ENCODE measurements around the gene NEURL4. TPM values are rescaled to one million over a fixed set of nuclear protein-coding genes. Genes with fewer than 3 reads are reported as not detected.
"Not testable (repeated sequence)": the region's sequence is repeated elsewhere in the genome, so short reads cannot be mapped to it uniquely, and the experiment has no call there.

The NEURL4 gene
- total RNA-seq, 2 experiments from 2014 or later = 34.7 to 38.1 TPM

- ChIA-PET CTCF (interaction anchor here (1.0 to 4.2 kb wide), 3 partner anchors 11 to 219 kb away, joined by 3 to 19 read pairs (median 4); partner anchors contain the start of gene NEURL4), POLR2A (no interaction called here)
- peaks cover 65% of the 10 kb centered on the region for H3K36me3 Mint-ChIP-seq (ENCODE audit: low read depth)
- no peaks in the 10 kb centered on the region for H3K9me3 Mint-ChIP-seq
- no peak overlapping the region for H3K27ac Mint-ChIP-seq
- no peaks in the 10 kb centered on the region for H3K27me3 Mint-ChIP-seq
- no peak overlapping the region for H3K4me3 Mint-ChIP-seq
- H3K4me1 Mint-ChIP-seq = peaks cover 41% of the 10 kb centered on the region
- DNase-seq = no peak
Measured at GRCh38 chr17:7341842-7342241, 12.7 kb upstream of the NEURL4 start.

GRCh38 chr17:7340179-7340578 is 11.0 kb upstream of the NEURL4 start:
- H3K4me1 Mint-ChIP-seq = peaks cover 48% of the 10 kb centered on the region
- H3K9me3 Mint-ChIP-seq = no peaks in the 10 kb centered on the region
- POLR2A ChIA-PET = no interaction called here
- DNase-seq = no peak
- H3K36me3 Mint-ChIP-seq (ENCODE audit: low read depth) = peaks cover 55% of the 10 kb centered on the region
- no peak overlapping the region for H3K27ac Mint-ChIP-seq
- no peaks in the 10 kb centered on the region for H3K27me3 Mint-ChIP-seq
- CTCF ChIA-PET = interaction anchor here (1.5 kb wide), 2 partner anchors 11 to 97 kb away, joined by 3 to 4 read pairs; no protein-coding TSS in a partner anchor
- no peak overlapping the region for H3K4me3 Mint-ChIP-seq

GRCh38 chr17:7337600-7337999 is 8.5 kb upstream of the NEURL4 start:
- H3K4me3 Mint-ChIP-seq = peak overlapping the region; percentile 91
- H3K27me3 Mint-ChIP-seq, DNase-seq, POLR2A ChIA-PET, H3K9me3 Mint-ChIP-seq: not testable (repeated sequence)
- peak overlapping the region; percentile 97 for H3K27ac Mint-ChIP-seq
- peaks cover 60% of the 10 kb centered on the region for H3K4me1 Mint-ChIP-seq
- H3K36me3 Mint-ChIP-seq (ENCODE audit: low read depth) = peaks cover 39% of the 10 kb centered on the region
- CTCF ChIA-PET = interaction anchor here (0.6 to 3.7 kb wide), 14 partner anchors 11 to 351 kb away, joined by 3 to 29 read pairs (median 4); partner anchors contain the start of genes GPS2, KCTD11, TMEM95 and WRAP53

GRCh38 chr17:7336240-7337175 is 7.4 kb upstream of the NEURL4 start, which contains the start of gene ACAP1:
Gene ACAP1 (plus strand): TSS chr17:7336529. CDS start chr17:7336735, 206 bp downstream.
- peak; percentile 94 for DNase-seq
- Mint-ChIP-seq H3K4me3 (peak within 1 kb of the TSS; percentile 91), H3K27me3 (no peaks in the 10 kb centered on the region), H3K27ac (peak within 1 kb of the TSS; percentile 97), H3K36me3 (ENCODE audit: low read depth) (peaks cover 30% of the 10 kb centered on the region), H3K4me1 (peaks cover 66% of the 10 kb centered on the region), H3K9me3 (no peaks in the 10 kb centered on the region)
- ChIA-PET POLR2A (interaction anchor here (0.6 to 1.2 kb wide), 7 partner anchors 11 to 870 kb away, joined by 3 to 5 read pairs (median 3); no protein-coding TSS in a partner anchor), CTCF (interaction anchor here (0.7 to 3.7 kb wide), 17 partner anchors 10 to 352 kb away, joined by 3 to 29 read pairs (median 4); partner anchors contain the start of genes GPS2, KCTD11, TMEM95 and WRAP53)

- H3K27me3 Mint-ChIP-seq, H3K9me3 Mint-ChIP-seq, DNase-seq: not testable (repeated sequence)
- POLR2A ChIA-PET = interaction anchor here (0.7 to 1.1 kb wide), 3 partner anchors 15 to 238 kb away, joined by 3 to 5 read pairs (median 4); no protein-coding TSS in a partner anchor
- CTCF ChIA-PET = interaction anchor here (0.7 to 3.7 kb wide), 11 partner anchors 9 to 225 kb away, joined by 3 to 29 read pairs (median 6); partner anchors contain the start of genes KCTD11 and TMEM95
- Mint-ChIP-seq H3K4me1 (peaks cover 66% of the 10 kb centered on the region), H3K4me3 (peak overlapping the region; percentile 91), H3K36me3 (ENCODE audit: low read depth) (peaks cover 27% of the 10 kb centered on the region), H3K27ac (peak overlapping the region; percentile 97)
Measured at GRCh38 chr17:7335765-7336164, 6.6 kb upstream of the NEURL4 start.

- CTCF ChIA-PET = interaction anchor here (0.9 to 3.4 kb wide), 7 partner anchors 10 to 225 kb away, joined by 3 to 29 read pairs (median 5); partner anchors contain the start of genes KCTD11 and TMEM95
- peak overlapping the region; percentile 97 for H3K27ac Mint-ChIP-seq
- peaks cover 66% of the 10 kb centered on the region for H3K4me1 Mint-ChIP-seq
- peak overlapping the region; percentile 91 for H3K4me3 Mint-ChIP-seq
- DNase-seq = no peak
- H3K27me3 Mint-ChIP-seq = no peaks in the 10 kb centered on the region
- no peaks in the 10 kb centered on the region for H3K9me3 Mint-ChIP-seq
- H3K36me3 Mint-ChIP-seq (ENCODE audit: low read depth) = peaks cover 23% of the 10 kb centered on the region
- POLR2A ChIA-PET = no interaction called here
Measured at GRCh38 chr17:7334938-7335538, 5.9 kb upstream of the NEURL4 start.

- Mint-ChIP-seq H3K27ac (peak overlapping the region; percentile 91), H3K4me1 (peaks cover 68% of the 10 kb centered on the region), H3K4me3 (peak overlapping the region; percentile 53)
- H3K9me3 Mint-ChIP-seq; H3K36me3 Mint-ChIP-seq (ENCODE audit: low read depth); H3K27me3 Mint-ChIP-seq; POLR2A ChIA-PET: not testable (repeated sequence)
- DNase-seq = peak; percentile 61
- CTCF ChIA-PET = interaction anchor here (0.8 to 4.7 kb wide), 2 partner anchors 12 to 23 kb away, joined by 3 to 19 read pairs; no protein-coding TSS in a partner anchor
Measured at GRCh38 chr17:7332600-7333069, 3.5 kb upstream of the NEURL4 start.

- H3K4me3 Mint-ChIP-seq = peak overlapping the region; percentile 53
- no peaks in the 10 kb centered on the region for H3K9me3 Mint-ChIP-seq
- H3K27me3 Mint-ChIP-seq = no peaks in the 10 kb centered on the region
- peaks cover 68% of the 10 kb centered on the region for H3K4me1 Mint-ChIP-seq
- ChIA-PET POLR2A (no interaction called here), CTCF (interaction anchor here (0.8 to 4.7 kb wide), 3 partner anchors 12 to 104 kb away, joined by 3 to 19 read pairs (median 10); partner anchors contain the start of gene TMEM102)
- H3K27ac Mint-ChIP-seq = peak overlapping the region; percentile 91
- peaks cover 3% of the 10 kb centered on the region for H3K36me3 Mint-ChIP-seq (ENCODE audit: low read depth)
- DNase-seq = no peak
Measured at GRCh38 chr17:7332111-7332510, 3.0 kb upstream of the NEURL4 start.

GRCh38 chr17:7330638-7331015 is 1.5 kb upstream of the NEURL4 start:
- DNase-seq = no peak
- peak overlapping the region; percentile 98 for H3K27ac Mint-ChIP-seq
- no peaks in the 10 kb centered on the region for H3K9me3 Mint-ChIP-seq
- CTCF ChIA-PET = interaction anchor here (0.7 to 4.7 kb wide), 8 partner anchors 14 to 231 kb away, joined by 3 to 19 read pairs (median 5); partner anchors contain the start of genes SENP3, TMEM102 and TMEM95
- POLR2A ChIA-PET = no interaction called here
- H3K4me3 Mint-ChIP-seq = peak overlapping the region; percentile 87
- no peaks in the 10 kb centered on the region for H3K27me3 Mint-ChIP-seq
- H3K36me3 Mint-ChIP-seq (ENCODE audit: low read depth) = peaks cover 6% of the 10 kb centered on the region
- peaks cover 65% of the 10 kb centered on the region for H3K4me1 Mint-ChIP-seq

- peak; percentile 86 for DNase-seq
- Mint-ChIP-seq H3K27ac (peak overlapping the region; percentile 98), H3K27me3 (no peaks in the 10 kb centered on the region), H3K9me3 (no peaks in the 10 kb centered on the region), H3K4me3 (peak overlapping the region; percentile 87), H3K4me1 (peaks cover 60% of the 10 kb centered on the region), H3K36me3 (ENCODE audit: low read depth) (peaks cover 6% of the 10 kb centered on the region)
- POLR2A ChIA-PET = interaction anchor here (0.7 to 1.1 kb wide), 4 partner anchors 9 to 254 kb away, joined by 3 to 6 read pairs (median 3); partner anchors contain the start of genes GPS2 and MPDU1
- CTCF ChIA-PET = interaction anchor here (0.7 to 4.7 kb wide), 13 partner anchors 11 to 253 kb away, joined by 3 to 19 read pairs (median 4); partner anchors contain the start of genes MPDU1, SENP3, TMEM102 and TMEM95
Measured at GRCh38 chr17:7329997-7330637, 982 bp upstream of the NEURL4 start.

- ChIA-PET CTCF (interaction anchor here (1.0 to 4.7 kb wide), 12 partner anchors 12 to 254 kb away, joined by 3 to 19 read pairs (median 4); partner anchors contain the start of genes MPDU1, SENP3, TMEM102 and TMEM95), POLR2A (interaction anchor here (0.7 to 1.1 kb wide), 4 partner anchors 9 to 254 kb away, joined by 3 to 6 read pairs (median 3); partner anchors contain the start of genes GPS2 and MPDU1)
- peak; percentile 97 for DNase-seq
- Mint-ChIP-seq H3K27me3 (no peaks in the 10 kb centered on the region), H3K4me1 (peaks cover 57% of the 10 kb centered on the region), H3K4me3 (peak overlapping the region; percentile 87), H3K27ac (peak overlapping the region; percentile 98), H3K9me3 (no peaks in the 10 kb centered on the region), H3K36me3 (ENCODE audit: low read depth) (peaks cover 8% of the 10 kb centered on the region)
Measured at GRCh38 chr17:7329374-7329996, 350 bp upstream of the NEURL4 start.
